SU-DHL-6 (cell line): Measurements from ENCODE around the gene TNIK.

Experiments used
- CTCF ChIP-seq: fragments of 200-600 bp; sonication (generic); IDR thresholded peaks from one replicate; pipeline ENCODE4 v1.5.1; 2017; ENCODE audit warnings: antibody characterized with exemption, mild to moderate bottlenecking, low read length, moderate library complexity; ENCODE audit not compliant: insufficient read depth, poor library complexity, severe bottlenecking
- EZH2phosphoT487 ChIP-seq: fragments of 200-600 bp; sonication (generic), shearing (Covaris generic); conservative IDR thresholded peaks from 2 replicates; pipeline ENCODE4 v1.6.1; 2018; ENCODE audit warnings: mild to moderate bottlenecking, antibody characterized with exemption, low read length, moderate library complexity, mixed read lengths

- TF ChIP-seq EZH2phosphoT487: no peak
- no peak for TF ChIP-seq CTCF
Observed at GRCh38 chr3:171283848-171284222, 176.4 kb downstream of the TNIK start.
